Coronary artery (tissue), 2 donors: ENCODE measurements around the gene STAP1.

Experiments
- DNase-seq: peaks from one replicate; pipeline ENCODE4 v3.0.0-alpha.2; 2017; ENCODE audit warnings: low spot score
- H3K27ac ChIP-seq, 2 donors: fragments of 200-600 bp; sonication (generic); one replicate each; pipeline ENCODE4 v1.5.1; 2016 to 2019
- H3K4me3 ChIP-seq: fragments of 200-600 bp; sonication (generic); 2 replicates; pipeline ENCODE4 v1.5.1; 2016; ENCODE audit warnings: mild to moderate bottlenecking, moderate library complexity
- TF ChIP-seq, protein P1 (sequence below): fragments of 200-600 bp; sonication (generic); IDR thresholded peaks from one replicate; pipeline ENCODE4 v1.5.1; 2019; ENCODE audit warnings: antibody characterized with exemption

The STAP1 gene

GRCh38 chr4:67587156-67587555 is 28.6 kb downstream of the STAP1 start:
- TF ChIP-seq, protein P1, sequence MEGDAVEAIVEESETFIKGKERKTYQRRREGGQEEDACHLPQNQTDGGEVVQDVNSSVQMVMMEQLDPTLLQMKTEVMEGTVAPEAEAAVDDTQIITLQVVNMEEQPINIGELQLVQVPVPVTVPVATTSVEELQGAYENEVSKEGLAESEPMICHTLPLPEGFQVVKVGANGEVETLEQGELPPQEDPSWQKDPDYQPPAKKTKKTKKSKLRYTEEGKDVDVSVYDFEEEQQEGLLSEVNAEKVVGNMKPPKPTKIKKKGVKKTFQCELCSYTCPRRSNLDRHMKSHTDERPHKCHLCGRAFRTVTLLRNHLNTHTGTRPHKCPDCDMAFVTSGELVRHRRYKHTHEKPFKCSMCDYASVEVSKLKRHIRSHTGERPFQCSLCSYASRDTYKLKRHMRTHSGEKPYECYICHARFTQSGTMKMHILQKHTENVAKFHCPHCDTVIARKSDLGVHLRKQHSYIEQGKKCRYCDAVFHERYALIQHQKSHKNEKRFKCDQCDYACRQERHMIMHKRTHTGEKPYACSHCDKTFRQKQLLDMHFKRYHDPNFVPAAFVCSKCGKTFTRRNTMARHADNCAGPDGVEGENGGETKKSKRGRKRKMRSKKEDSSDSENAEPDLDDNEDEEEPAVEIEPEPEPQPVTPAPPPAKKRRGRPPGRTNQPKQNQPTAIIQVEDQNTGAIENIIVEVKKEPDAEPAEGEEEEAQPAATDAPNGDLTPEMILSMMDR = no peak
- DNase-seq = no peak
- no peak overlapping the region for H3K4me3 ChIP-seq
- H3K27ac ChIP-seq = no peak overlapping the region

- Histone ChIP-seq H3K27ac (no peak overlapping the region), H3K4me3 (no peak overlapping the region)
- DNase-seq = no peak
- TF ChIP-seq, protein P1 = no peak
Measured at GRCh38 chr4:67593741-67594175, 35.2 kb downstream of the STAP1 start.

GRCh38 chr4:67603310-67604028 is 44.9 kb downstream of the STAP1 start:
- TF ChIP-seq, protein P1 = no peak
- no peak for DNase-seq
- no peak overlapping the region for H3K4me3 ChIP-seq
- no peak overlapping the region for H3K27ac ChIP-seq

GRCh38 chr4:67604029-67604381 is 45.5 kb downstream of the STAP1 start:
- DNase-seq = no peak
- Histone ChIP-seq H3K4me3 (no peak overlapping the region), H3K27ac (no peak overlapping the region)
- TF ChIP-seq, protein P1 = no peak

DNA sequence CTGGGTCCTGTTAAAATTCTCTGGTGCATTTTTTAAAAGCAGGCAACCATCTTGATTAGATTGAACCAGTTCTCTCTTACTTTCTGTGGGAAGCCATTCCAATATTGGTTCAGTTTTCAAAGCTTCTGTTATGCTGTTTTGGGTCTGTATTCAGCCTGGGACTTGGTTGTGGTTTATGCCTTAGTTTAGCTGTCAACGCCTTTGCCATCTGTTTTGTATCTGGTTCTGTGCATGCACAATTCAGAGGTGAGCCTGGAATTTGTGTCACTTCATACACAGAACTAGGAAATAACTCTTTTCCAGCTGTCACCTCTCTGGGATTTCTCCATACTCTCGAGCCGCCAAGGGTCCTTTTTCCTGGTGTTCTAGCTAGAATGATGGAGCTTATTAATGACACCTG is 46.2 kb downstream of the STAP1 start:
- no peak for DNase-seq
- no peak overlapping the region for H3K4me3 ChIP-seq
- TF ChIP-seq, protein P1 = no peak
- no peak overlapping the region for H3K27ac ChIP-seq

DNA sequence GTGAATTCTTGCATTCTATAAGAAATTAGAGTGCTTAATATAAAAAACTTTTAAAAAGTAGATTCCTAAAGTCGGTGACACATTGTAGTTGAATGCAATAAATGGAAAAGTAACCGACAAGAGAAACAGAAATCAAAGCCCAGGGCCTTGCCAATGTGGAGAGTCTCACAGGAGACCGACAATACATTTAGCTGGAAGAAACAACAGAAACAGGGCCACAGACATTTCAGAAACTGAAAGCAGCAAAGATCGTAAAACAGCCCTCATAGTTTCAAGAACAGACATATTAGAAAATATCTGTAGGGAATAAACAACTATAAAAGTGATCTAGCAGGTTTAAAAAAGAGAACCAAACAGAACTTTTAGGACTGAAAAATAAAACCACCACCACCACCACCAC is 49.5 kb downstream of the STAP1 start:
- TF ChIP-seq, protein P1 = no peak
- H3K27ac ChIP-seq = no peak overlapping the region
- no peak overlapping the region for H3K4me3 ChIP-seq
- no peak for DNase-seq

DNA sequence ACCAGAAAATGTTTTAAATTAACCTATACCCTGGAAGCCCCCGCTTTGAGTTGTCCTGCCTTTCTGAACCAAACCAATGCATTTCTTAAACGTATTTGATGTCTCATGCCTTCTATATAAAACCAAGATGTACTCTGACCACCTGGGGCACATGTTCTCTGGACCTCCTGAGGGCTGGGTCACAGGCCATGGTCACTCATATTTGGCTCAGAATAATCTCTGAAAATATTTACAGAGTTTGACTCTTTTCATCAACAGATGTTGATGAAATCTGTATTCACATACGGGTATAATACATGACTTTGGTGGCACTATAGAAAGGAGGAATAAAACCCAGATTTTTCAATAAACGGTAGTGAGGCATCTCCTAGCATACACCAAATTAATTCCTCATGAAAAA is 55.7 kb downstream of the STAP1 start:
- TF ChIP-seq, protein P1 = no peak
- no peak overlapping the region for H3K4me3 ChIP-seq
- H3K27ac ChIP-seq = no peak overlapping the region
- DNase-seq = no peak
